HuH-7.5 (cell line): ENCODE measurements around the gene SHTN1.

ENCODE experiments used
- DNase-seq: peaks from one replicate; pipeline ENCODE4 v3.0.0; 2011; ENCODE audit warnings: low spot score

Gene SHTN1

GRCh38 chr10:116984202-116984990 lies 20.6 kb downstream of the SHTN1 start:
- DNase-seq: no peak

GRCh38 chr10:116980041-116980440 lies 24.9 kb downstream of the SHTN1 start:
- DNase-seq: no peak

GRCh38 chr10:116978901-116979300 lies 26.1 kb downstream of the SHTN1 start:
- no peak for DNase-seq

- no peak for DNase-seq
These were observed 30.5 kb downstream of the SHTN1 start for GRCh38 chr10:116974456-116975005.

GRCh38 chr10:116973946-116974455 lies 31.0 kb downstream of the SHTN1 start:
- DNase-seq: no peak

- DNase-seq: no peak
These were observed 31.5 kb downstream of the SHTN1 start for GRCh38 chr10:116973371-116973905.

- no peak for DNase-seq
These were observed 32.9 kb downstream of the SHTN1 start for GRCh38 chr10:116972131-116972530.

GRCh38 chr10:116970050-116970449 lies 34.9 kb downstream of the SHTN1 start:
- no peak for DNase-seq

- no peak for DNase-seq
These were observed 36.7 kb downstream of the SHTN1 start for GRCh38 chr10:116968331-116968730.

- DNase-seq: no peak
These were observed 43.4 kb downstream of the SHTN1 start for GRCh38 chr10:116961406-116962251.

GRCh38 chr10:116960066-116960776 lies 44.8 kb downstream of the SHTN1 start:
- no peak for DNase-seq

- DNase-seq: no peak
These were observed 52.3 kb downstream of the SHTN1 start for GRCh38 chr10:116952729-116953128.

GRCh38 chr10:116948530-116948870 lies 56.5 kb downstream of the SHTN1 start:
- no peak for DNase-seq

GRCh38 chr10:116947841-116948529 lies 57.0 kb downstream of the SHTN1 start:
- no peak for DNase-seq

- DNase-seq: no peak
These were observed 60.1 kb downstream of the SHTN1 start for GRCh38 chr10:116944911-116945310.

- DNase-seq: no peak
These were observed 73.2 kb downstream of the SHTN1 start for GRCh38 chr10:116931806-116932205.

- DNase-seq: no peak
These were observed 78.6 kb downstream of the SHTN1 start for GRCh38 chr10:116926426-116926825.

GRCh38 chr10:116925056-116925455 lies 79.9 kb downstream of the SHTN1 start:
- no peak for DNase-seq

- DNase-seq: no peak
These were observed 85.3 kb downstream of the SHTN1 start for GRCh38 chr10:116919706-116920105.

GRCh38 chr10:116919164-116919563 lies 85.8 kb downstream of the SHTN1 start:
- no peak for DNase-seq

- DNase-seq: no peak
These were observed 86.4 kb downstream of the SHTN1 start for GRCh38 chr10:116918583-116918982.
